ENCODE results near the gene IGF1. TPM values are rescaled to one million over a fixed set of nuclear protein-coding genes. Genes with fewer than 3 reads are reported as not detected.
A peak's percentile ranks its signal among the peaks of the same experiment; 100 is the strongest.

Gene IGF1
- total and polyA plus RNA-seq, 10 of the 15 experiments (the other 5 are each of a cell fraction or from before 2014, with no cell fraction given): 2.4 to 9.2 (median 3.5) TPM

DNA sequence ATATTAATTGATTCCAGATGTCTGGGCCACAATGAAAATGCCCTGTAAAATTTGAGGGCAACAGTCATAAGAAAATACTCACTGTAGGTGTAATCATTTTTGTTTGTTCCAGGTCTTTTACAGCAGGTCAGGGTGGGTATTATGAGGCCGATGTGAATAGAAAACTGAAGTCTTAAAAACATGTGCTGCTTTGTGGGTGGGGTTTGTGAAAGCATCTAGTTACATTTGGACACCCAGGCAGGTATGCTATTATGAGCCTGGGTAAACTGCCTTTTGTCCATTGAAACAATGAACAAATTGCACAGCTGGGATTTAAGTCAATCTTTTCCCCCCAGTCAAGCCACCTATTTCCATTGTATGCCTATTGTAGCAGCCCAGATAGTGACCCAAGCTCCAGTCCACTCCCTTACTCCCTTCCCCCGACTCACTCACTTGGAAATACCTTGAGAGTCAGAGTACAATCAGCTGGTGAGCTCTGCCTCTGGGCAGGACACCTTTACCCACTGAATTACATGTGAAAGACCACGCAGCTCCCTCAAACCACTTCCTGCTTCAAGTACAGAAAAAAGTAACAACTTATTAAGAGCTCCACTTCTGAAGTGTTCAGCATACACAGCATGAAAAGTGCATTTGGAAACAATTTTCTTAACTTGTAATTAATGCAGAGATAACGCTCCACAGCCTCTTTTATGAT, 1.8 kb downstream of the IGF1 start (continued):
- TF ChIP-seq, protein P1, sequence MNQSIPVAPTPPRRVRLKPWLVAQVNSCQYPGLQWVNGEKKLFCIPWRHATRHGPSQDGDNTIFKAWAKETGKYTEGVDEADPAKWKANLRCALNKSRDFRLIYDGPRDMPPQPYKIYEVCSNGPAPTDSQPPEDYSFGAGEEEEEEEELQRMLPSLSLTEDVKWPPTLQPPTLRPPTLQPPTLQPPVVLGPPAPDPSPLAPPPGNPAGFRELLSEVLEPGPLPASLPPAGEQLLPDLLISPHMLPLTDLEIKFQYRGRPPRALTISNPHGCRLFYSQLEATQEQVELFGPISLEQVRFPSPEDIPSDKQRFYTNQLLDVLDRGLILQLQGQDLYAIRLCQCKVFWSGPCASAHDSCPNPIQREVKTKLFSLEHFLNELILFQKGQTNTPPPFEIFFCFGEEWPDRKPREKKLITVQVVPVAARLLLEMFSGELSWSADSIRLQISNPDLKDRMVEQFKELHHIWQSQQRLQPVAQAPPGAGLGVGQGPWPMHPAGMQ (IDR thresholded peaks at IDR 0.05; ENCODE audit: borderline replicate concordance): no peak
- TF ChIP-seq SUPT20H (IDR thresholded peaks at IDR 0.05; ENCODE audit: borderline replicate concordance, control insufficient read depth, low read depth, low read length) (no peak), TCF3 (IDR thresholded peaks at IDR 0.05; ENCODE audit: borderline replicate concordance, insufficient read depth, low read depth, low read length) (no peak), NR2C2 (IDR thresholded peaks at IDR 0.05; ENCODE audit: borderline replicate concordance, control insufficient read depth, insufficient read length, low read depth) (no peak), POLR2AphosphoS5 (IDR thresholded peaks at IDR 0.05; ENCODE audit: low read length) (peak; percentile 37; the same call in 1 of the 2 replicates), FOXM1 (IDR thresholded peaks at IDR 0.05; ENCODE audit: low read depth, low read length) (no peak), POLR2A (IDR thresholded peaks at IDR 0.05; ENCODE audit: low read depth, low read length) (no peak; the same call in 1 of the 2 replicates), STAT1 (conservative IDR thresholded peaks at IDR 0.05) (no peak), SMC3 (IDR thresholded peaks at IDR 0.05; ENCODE audit: borderline replicate concordance, low read length) (no peak), CBX5 (IDR thresholded peaks at IDR 0.05; ENCODE audit: low read depth) (no peak), CBFB (IDR thresholded peaks at IDR 0.05; ENCODE audit: low read depth) (peak; percentile 72; the same call in 1 of the 2 replicates), DPF2 (IDR thresholded peaks at IDR 0.05) (peak; percentile 80; the same call in 1 of the 2 replicates), MTA2 (IDR thresholded peaks at IDR 0.05; ENCODE audit: low read depth) (peak; percentile 83), GABPA (IDR thresholded peaks at IDR 0.05; ENCODE audit: low read depth) (no peak), ESRRA (IDR thresholded peaks at IDR 0.05; ENCODE audit: low read length) (no peak), PML (IDR thresholded peaks at IDR 0.05; ENCODE audit: low read length) (0 out of 2 replicates have a peak, but pooled peaks have one; percentile 45), NFYB (IDR thresholded peaks at IDR 0.05; ENCODE audit: insufficient read depth, low read depth, low read length) (no peak), NR2F1 (conservative IDR thresholded peaks at IDR 0.05) (no peak), ASH2L (IDR thresholded peaks at IDR 0.05; ENCODE audit: borderline replicate concordance, low read depth) (0 out of 2 replicates have a peak, but pooled peaks have one; percentile 46)
- TF ChIP-seq, protein P2, sequence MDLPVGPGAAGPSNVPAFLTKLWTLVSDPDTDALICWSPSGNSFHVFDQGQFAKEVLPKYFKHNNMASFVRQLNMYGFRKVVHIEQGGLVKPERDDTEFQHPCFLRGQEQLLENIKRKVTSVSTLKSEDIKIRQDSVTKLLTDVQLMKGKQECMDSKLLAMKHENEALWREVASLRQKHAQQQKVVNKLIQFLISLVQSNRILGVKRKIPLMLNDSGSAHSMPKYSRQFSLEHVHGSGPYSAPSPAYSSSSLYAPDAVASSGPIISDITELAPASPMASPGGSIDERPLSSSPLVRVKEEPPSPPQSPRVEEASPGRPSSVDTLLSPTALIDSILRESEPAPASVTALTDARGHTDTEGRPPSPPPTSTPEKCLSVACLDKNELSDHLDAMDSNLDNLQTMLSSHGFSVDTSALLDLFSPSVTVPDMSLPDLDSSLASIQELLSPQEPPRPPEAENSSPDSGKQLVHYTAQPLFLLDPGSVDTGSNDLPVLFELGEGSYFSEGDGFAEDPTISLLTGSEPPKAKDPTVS (IDR thresholded peaks at IDR 0.05; ENCODE audit: low read depth, low read length): no peak
- TF ChIP-seq, protein P3, sequence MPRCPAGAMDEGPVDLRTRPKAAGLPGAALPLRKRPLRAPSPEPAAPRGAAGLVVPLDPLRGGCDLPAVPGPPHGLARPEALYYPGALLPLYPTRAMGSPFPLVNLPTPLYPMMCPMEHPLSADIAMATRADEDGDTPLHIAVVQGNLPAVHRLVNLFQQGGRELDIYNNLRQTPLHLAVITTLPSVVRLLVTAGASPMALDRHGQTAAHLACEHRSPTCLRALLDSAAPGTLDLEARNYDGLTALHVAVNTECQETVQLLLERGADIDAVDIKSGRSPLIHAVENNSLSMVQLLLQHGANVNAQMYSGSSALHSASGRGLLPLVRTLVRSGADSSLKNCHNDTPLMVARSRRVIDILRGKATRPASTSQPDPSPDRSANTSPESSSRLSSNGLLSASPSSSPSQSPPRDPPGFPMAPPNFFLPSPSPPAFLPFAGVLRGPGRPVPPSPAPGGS (IDR thresholded peaks at IDR 0.05; ENCODE audit: borderline replicate concordance, insufficient read depth, low read depth, low read length, poor library complexity, severe bottlenecking): no peak
- TF ChIP-seq, protein P4, sequence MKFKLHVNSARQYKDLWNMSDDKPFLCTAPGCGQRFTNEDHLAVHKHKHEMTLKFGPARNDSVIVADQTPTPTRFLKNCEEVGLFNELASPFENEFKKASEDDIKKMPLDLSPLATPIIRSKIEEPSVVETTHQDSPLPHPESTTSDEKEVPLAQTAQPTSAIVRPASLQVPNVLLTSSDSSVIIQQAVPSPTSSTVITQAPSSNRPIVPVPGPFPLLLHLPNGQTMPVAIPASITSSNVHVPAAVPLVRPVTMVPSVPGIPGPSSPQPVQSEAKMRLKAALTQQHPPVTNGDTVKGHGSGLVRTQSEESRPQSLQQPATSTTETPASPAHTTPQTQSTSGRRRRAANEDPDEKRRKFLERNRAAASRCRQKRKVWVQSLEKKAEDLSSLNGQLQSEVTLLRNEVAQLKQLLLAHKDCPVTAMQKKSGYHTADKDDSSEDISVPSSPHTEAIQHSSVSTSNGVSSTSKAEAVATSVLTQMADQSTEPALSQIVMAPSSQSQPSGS (IDR thresholded peaks at IDR 0.05; ENCODE audit: low read length): no peak
- TF ChIP-seq, protein P5, sequence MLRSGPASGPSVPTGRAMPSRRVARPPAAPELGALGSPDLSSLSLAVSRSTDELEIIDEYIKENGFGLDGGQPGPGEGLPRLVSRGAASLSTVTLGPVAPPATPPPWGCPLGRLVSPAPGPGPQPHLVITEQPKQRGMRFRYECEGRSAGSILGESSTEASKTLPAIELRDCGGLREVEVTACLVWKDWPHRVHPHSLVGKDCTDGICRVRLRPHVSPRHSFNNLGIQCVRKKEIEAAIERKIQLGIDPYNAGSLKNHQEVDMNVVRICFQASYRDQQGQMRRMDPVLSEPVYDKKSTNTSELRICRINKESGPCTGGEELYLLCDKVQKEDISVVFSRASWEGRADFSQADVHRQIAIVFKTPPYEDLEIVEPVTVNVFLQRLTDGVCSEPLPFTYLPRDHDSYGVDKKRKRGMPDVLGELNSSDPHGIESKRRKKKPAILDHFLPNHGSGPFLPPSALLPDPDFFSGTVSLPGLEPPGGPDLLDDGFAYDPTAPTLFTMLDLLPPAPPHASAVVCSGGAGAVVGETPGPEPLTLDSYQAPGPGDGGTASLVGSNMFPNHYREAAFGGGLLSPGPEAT (IDR thresholded peaks at IDR 0.05; ENCODE audit: low read depth): peak; percentile 54
